Neural crest cell (in vitro differentiated cells): ENCODE results near the gene RRP1. TPM values are rescaled to one million over a fixed set of nuclear protein-coding genes. Genes with fewer than 3 reads are reported as not detected.

Experiments
- DNase-seq: peaks from one replicate; pipeline ENCODE4 v3.0.0; 2021; ENCODE audit warnings: low read depth, mixed read lengths, low spot score
- H3K27ac Mint-ChIP-seq: one replicate; pipeline ENCODE4 v1.8.0; 2021; ENCODE audit warnings: mild to moderate bottlenecking, mixed read lengths; ENCODE audit not compliant: unreplicated experiment
- H3K27me3 Mint-ChIP-seq: 2 replicates; pipeline ENCODE4 v1.8.0; 2021; ENCODE audit warnings: low read depth, mild to moderate bottlenecking, mixed read lengths
- H3K36me3 Mint-ChIP-seq: 2 replicates; pipeline ENCODE4 v1.8.0; 2021; ENCODE audit warnings: low read depth, mild to moderate bottlenecking, mixed read lengths
- H3K4me1 Mint-ChIP-seq: 2 replicates; pipeline ENCODE4 v1.8.0; 2021; ENCODE audit warnings: mixed read lengths
- H3K4me3 Mint-ChIP-seq: one replicate; pipeline ENCODE4 v1.8.0; 2021; ENCODE audit warnings: mild to moderate bottlenecking, mixed read lengths
- H3K9me3 Mint-ChIP-seq: 2 replicates; pipeline ENCODE4 v1.8.0; 2021; ENCODE audit warnings: mixed read lengths
- total RNA-seq: library from RNA; stranded (reverse); gene quantifications from 2 replicates; pipeline ENCODE4 v1.2.1, GENCODE V29; 2021
- TF ChIP-seq, protein P1 (sequence below): fragments of 200-600 bp; sonication (generic); conservative IDR thresholded peaks from 2 replicates; pipeline ENCODE4 v1.5.0; 2021; ENCODE audit warnings: antibody characterized with exemption, mild to moderate bottlenecking

Gene RRP1
- total RNA-seq, 1 donor from 2014 or later: 49.0 TPM

DNA sequence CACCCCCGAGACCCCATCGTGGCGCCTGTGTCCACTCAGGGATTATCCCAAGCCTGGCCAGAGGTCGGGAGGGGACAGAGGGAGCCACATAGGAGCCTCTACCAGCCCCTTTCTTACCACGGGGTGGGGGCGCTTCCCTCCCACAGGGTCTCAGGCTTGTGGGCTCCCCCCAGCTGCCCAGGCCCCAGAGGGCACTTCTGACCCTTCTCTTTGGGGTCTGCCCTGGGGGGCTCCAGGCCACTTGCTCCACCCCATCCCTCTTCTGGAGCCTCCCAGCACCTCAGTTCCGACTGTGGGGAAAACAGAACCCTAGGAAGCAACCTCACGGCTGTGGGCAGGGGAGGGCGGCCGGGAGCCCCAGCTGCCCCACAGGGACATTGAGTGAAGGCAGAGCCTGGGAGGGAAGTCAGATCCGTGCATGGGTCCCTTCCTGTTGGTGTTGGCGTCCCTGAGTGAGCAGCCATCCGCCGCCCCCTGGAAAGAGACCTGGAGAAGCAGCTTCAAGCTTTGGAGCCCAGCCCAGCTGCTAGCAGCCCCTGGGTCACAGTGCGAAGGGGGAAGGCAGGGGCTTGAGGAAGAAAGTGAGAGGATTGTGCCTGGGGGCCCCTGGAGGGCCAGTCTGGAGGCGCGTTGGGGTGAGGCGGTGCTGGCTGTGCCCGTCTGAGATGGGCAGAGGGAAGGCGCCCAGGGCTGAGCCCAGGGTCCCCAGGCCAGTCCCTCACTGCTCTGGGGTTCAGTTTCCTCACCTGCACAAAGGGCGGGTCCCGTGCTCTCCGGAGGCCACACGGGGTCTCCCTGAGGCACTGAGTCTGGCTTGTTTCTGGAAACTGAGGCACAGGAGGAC lies 22.1 kb downstream of the RRP1 start:
- Mint-ChIP-seq H3K4me3 (no peak overlapping the region), H3K27me3 (peaks cover 2% of the 10 kb centered on the region), H3K9me3 (no peaks in the 10 kb centered on the region), H3K4me1 (no peaks in the 10 kb centered on the region), H3K27ac (no peak overlapping the region), H3K36me3 (no peaks in the 10 kb centered on the region)
- no peak for DNase-seq
- TF ChIP-seq, protein P1, sequence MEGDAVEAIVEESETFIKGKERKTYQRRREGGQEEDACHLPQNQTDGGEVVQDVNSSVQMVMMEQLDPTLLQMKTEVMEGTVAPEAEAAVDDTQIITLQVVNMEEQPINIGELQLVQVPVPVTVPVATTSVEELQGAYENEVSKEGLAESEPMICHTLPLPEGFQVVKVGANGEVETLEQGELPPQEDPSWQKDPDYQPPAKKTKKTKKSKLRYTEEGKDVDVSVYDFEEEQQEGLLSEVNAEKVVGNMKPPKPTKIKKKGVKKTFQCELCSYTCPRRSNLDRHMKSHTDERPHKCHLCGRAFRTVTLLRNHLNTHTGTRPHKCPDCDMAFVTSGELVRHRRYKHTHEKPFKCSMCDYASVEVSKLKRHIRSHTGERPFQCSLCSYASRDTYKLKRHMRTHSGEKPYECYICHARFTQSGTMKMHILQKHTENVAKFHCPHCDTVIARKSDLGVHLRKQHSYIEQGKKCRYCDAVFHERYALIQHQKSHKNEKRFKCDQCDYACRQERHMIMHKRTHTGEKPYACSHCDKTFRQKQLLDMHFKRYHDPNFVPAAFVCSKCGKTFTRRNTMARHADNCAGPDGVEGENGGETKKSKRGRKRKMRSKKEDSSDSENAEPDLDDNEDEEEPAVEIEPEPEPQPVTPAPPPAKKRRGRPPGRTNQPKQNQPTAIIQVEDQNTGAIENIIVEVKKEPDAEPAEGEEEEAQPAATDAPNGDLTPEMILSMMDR: no peak

DNA sequence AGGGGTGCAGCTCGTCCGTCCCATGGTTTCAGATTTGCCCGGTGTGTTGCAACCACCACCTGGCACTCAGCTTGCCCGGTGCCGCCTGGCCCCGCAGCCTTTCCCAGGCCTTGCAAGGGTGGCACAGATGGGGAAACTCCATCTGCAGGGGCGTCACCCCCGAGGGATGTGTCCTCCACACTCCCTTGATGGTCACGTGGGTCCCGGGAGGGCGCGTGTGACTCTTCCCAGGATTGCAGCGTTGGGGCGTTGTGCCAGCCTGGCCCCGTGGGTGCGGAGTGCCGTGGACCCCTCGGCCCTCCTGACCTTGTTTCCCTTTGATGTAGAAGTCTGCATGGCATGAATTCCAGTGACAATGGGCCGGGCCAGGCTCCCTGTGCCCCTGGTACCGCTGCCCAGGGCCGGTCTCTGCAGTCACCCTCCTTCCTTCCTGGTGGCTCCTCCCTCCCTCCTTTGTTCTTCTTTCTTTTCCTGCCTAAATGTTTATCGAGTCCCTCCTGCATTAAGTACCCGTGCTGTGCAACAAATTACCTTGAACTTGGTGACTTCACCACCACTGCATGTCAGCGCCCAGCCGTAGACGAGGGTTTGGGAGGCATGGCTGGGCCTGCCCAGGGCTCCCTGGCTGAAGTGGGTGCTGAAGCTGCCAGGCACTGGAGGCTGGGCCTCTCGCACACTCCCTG lies 22.9 kb downstream of the RRP1 start:
- DNase-seq: no peak
- Mint-ChIP-seq H3K4me3 (peak overlapping the region; percentile 75), H3K4me1 (no peaks in the 10 kb centered on the region), H3K27me3 (peaks cover 2% of the 10 kb centered on the region), H3K27ac (no peak overlapping the region), H3K36me3 (no peaks in the 10 kb centered on the region), H3K9me3 (no peaks in the 10 kb centered on the region)
- TF ChIP-seq, protein P1: no peak

DNA sequence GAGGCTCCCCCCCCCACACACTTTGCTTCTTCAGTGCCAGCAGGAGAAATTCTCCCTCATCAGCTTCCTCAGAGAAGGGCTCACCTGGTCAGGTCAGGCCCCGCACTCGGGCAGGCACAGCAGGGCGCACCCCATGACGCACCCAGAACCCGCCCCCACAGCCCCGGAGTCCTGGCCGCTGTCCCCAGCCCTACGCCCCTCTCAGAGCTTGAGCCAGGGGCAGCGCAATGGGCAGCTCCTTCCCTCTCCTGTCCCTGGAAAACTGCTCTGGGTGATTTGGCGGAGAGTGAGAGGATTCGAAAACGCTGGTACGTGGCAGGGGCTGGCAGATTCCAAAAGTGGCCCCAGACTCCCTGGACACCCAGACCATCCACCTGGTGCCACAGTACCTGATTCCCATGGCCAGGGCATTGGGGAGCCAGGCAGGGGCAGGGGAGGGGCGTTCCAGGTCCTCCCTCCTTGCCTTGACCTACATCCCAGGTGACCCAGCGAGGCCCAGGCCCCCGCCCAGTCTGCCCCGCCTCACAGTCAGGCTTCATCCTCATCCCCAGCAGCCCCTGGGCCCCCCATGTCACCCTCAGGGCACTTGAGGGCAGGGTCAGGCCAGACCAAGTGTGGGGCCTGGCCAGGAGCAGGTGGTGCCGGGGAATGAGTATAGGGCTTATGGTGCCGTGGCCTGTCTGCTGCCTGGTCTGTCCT lies 23.7 kb downstream of the RRP1 start:
- Mint-ChIP-seq H3K9me3 (no peaks in the 10 kb centered on the region), H3K27me3 (peaks cover 2% of the 10 kb centered on the region), H3K4me1 (no peaks in the 10 kb centered on the region), H3K4me3 (no peak overlapping the region), H3K27ac (no peak overlapping the region), H3K36me3 (no peaks in the 10 kb centered on the region)
- DNase-seq: no peak
- TF ChIP-seq, protein P1: no peak

DNA sequence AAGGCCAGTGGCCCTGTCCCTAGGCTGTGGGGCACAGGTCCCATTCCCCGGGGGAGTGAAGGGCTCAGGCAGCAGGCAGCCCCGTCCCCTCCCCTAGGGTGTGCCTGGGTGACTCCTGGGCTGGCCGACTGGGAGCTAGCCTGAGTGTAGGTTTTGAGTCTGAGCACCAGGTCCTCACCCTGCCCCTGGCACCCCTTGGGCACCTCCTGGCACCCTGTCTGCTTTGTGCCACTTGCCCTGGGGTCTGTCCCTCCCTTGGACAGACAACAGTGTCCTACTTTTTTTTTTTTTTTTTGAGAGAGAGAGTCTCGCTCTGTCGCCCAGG lies 24.2 kb downstream of the RRP1 start:
- no peak for DNase-seq
- Mint-ChIP-seq H3K27ac (no peak overlapping the region), H3K4me1 (peaks cover 2% of the 10 kb centered on the region), H3K36me3 (no peaks in the 10 kb centered on the region), H3K4me3 (no peak overlapping the region), H3K27me3 (peaks cover 2% of the 10 kb centered on the region), H3K9me3 (no peaks in the 10 kb centered on the region)
- TF ChIP-seq, protein P1: no peak

DNA sequence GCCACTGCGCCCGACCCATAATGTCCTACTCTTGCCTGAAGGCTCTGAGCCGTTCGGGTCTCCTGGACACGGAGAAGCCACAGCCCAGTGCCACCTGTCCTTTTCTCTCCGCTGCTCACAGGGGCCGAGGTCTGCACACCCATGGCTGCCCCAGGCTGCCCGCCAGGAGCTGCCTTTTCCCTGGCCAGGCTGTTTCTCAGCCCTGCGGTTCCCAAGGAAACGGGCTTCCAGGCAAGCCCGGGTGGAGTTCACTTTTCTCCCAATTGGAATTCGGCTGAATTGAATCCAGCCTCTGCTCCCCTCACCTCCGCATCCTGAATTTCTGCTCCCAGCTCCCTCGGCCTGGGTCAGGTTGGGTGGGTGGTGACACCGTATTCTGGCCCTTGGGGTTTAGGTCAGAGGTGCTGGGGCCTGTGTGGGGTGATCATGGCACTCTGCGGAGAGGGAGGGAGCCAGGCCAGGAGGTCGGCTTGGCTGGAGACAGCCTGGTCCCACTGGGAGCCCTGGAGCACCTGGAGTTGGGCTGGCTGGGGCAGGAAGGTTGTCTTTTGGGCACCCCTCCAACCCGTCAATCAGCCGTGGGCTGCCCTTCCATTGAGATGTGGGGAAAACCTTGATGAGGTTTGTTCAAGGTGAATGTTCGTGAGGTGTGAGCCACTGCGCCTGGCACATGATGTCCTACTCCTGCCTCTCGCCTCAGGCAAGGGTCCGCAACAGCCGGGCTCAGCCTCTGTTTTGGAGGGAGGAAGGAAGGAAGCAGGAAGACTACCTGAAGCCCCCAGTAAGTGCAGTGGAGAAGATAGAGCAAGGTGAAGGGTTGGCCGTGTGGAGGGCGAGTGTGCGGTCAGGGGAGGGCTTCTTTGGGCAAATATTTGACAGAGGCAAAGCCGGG lies 25.1 kb downstream of the RRP1 start:
- no peak for DNase-seq
- Mint-ChIP-seq H3K4me1 (peaks cover 8% of the 10 kb centered on the region), H3K27me3 (peaks cover 2% of the 10 kb centered on the region), H3K4me3 (peak overlapping the region; percentile 51), H3K9me3 (no peaks in the 10 kb centered on the region), H3K36me3 (no peaks in the 10 kb centered on the region), H3K27ac (peak overlapping the region; percentile 84)
- TF ChIP-seq, protein P1: no peak
